Upper lobe of right lung (tissue), 1 donor: ENCODE measurements around the gene GLYR1. TPM values are rescaled to one million over a fixed set of nuclear protein-coding genes. Genes with fewer than 3 reads are reported as not detected.
A peak's percentile ranks its signal among the peaks of the same experiment; 100 is the strongest.

ENCODE experiments used
- ATAC-seq: fragments of 200-7000 bp; cut with Tn5 transposase; one replicate; pipeline ENCODE4 v1.9.1; 2020; ENCODE audit warnings: mild to moderate bottlenecking, moderate library complexity
- DNase-seq: peaks from one replicate; pipeline ENCODE4 v3.0.0-alpha.2; 2020
- H3K27ac ChIP-seq: fragments of 200-600 bp; one replicate; pipeline ENCODE4 v1.8.0; 2022
- H3K27me3 ChIP-seq: fragments of 200-600 bp; one replicate; pipeline ENCODE4 v1.8.0; 2022; ENCODE audit warnings: mild to moderate bottlenecking
- H3K36me3 ChIP-seq: fragments of 200-600 bp; one replicate; pipeline ENCODE4 v1.8.0; 2022
- H3K4me1 ChIP-seq: fragments of 200-600 bp; one replicate; pipeline ENCODE4 v1.8.0; 2022
- H3K4me3 ChIP-seq: fragments of 200-600 bp; one replicate; pipeline ENCODE4 v1.8.0; 2022; ENCODE audit warnings: mild to moderate bottlenecking
- H3K9me3 ChIP-seq: fragments of 200-600 bp; one replicate; pipeline ENCODE4 v1.8.0; 2022
- CTCF ChIP-seq: fragments of 200-600 bp; IDR thresholded peaks from one replicate; pipeline ENCODE4 v1.8.0; 2022; ENCODE audit warnings: antibody characterized with exemption
- intact Hi-C: fragments of 100-400 bp; cut with DNase I; formaldehyde crosslinking; loops from one replicate; pipeline ENCODE4 v1.11.0; 2022
- total RNA-seq: library from RNA; stranded (reverse); fragmentation: NEBNext Ultra II Directional; extraction: Animal tissue kit (Norgen Biotek cat#: 25700); gene quantifications from one replicate; pipeline ENCODE4 v1.2.1, GENCODE V29; 2021
- donor health status: DM: no; HTN: yes; CAD: no; lungs with severe emphysema.

The GLYR1 gene
- total RNA-seq, 1 donor from 2014 or later = 85.7 TPM

- H3K9me3 ChIP-seq = no peaks in the 10 kb centered on the region
- H3K27me3 ChIP-seq = no peaks in the 10 kb centered on the region
- no peak for TF ChIP-seq CTCF
- intact Hi-C loops = no loop called here
- peaks cover 99% of the 10 kb centered on the region for H3K36me3 ChIP-seq
- no peak overlapping the region for H3K27ac ChIP-seq
- ATAC-seq (no peak), DNase-seq (peak; percentile 22)
- no peaks in the 10 kb centered on the region for H3K4me1 ChIP-seq
- no peak overlapping the region for H3K4me3 ChIP-seq
These were observed 20.6 kb downstream of the GLYR1 start for GRCh38 chr16:4826526-4826925.

- Histone ChIP-seq H3K36me3 (peaks cover 99% of the 10 kb centered on the region), H3K4me1 (no peaks in the 10 kb centered on the region), H3K27ac (no peak overlapping the region), H3K4me3 (no peak overlapping the region), H3K9me3 (no peaks in the 10 kb centered on the region), H3K27me3 (no peaks in the 10 kb centered on the region)
- DNase-seq = peak; percentile 30
- ATAC-seq = no peak
- no peak for TF ChIP-seq CTCF
- intact Hi-C loops = no loop called here
These were observed 21.9 kb downstream of the GLYR1 start for GRCh38 chr16:4825196-4825595.

GRCh38 chr16:4820652-4821051 is 26.4 kb downstream of the GLYR1 start:
- intact Hi-C loops = no loop called here
- H3K27ac ChIP-seq = no peak overlapping the region
- H3K27me3 ChIP-seq = no peaks in the 10 kb centered on the region
- no peaks in the 10 kb centered on the region for H3K9me3 ChIP-seq
- TF ChIP-seq CTCF = no peak
- DNase-seq = no peak
- ATAC-seq = no peak
- H3K4me3 ChIP-seq = no peak overlapping the region
- H3K36me3 ChIP-seq = peaks cover 89% of the 10 kb centered on the region
- H3K4me1 ChIP-seq = no peaks in the 10 kb centered on the region

- ATAC-seq = no peak
- no peak overlapping the region for H3K27ac ChIP-seq
- DNase-seq = no peak
- no peaks in the 10 kb centered on the region for H3K27me3 ChIP-seq
- TF ChIP-seq CTCF = no peak
- H3K4me1 ChIP-seq = no peaks in the 10 kb centered on the region
- no peak overlapping the region for H3K4me3 ChIP-seq
- H3K36me3 ChIP-seq = peaks cover 87% of the 10 kb centered on the region
- H3K9me3 ChIP-seq = no peaks in the 10 kb centered on the region
- intact Hi-C loops = no loop called here
These were observed 32.4 kb downstream of the GLYR1 start for GRCh38 chr16:4814542-4815173.

- H3K9me3 ChIP-seq = no peaks in the 10 kb centered on the region
- ATAC-seq (no peak), DNase-seq (no peak)
- no peak overlapping the region for H3K4me3 ChIP-seq
- no peaks in the 10 kb centered on the region for H3K4me1 ChIP-seq
- H3K27ac ChIP-seq = no peak overlapping the region
- no peak for TF ChIP-seq CTCF
- H3K36me3 ChIP-seq = peaks cover 87% of the 10 kb centered on the region
- intact Hi-C loops = no loop called here
- no peaks in the 10 kb centered on the region for H3K27me3 ChIP-seq
These were observed 33.0 kb downstream of the GLYR1 start for GRCh38 chr16:4814046-4814445.
